ENCODE measurements around the gene KBTBD8. TPM values are rescaled to one million over a fixed set of nuclear protein-coding genes. Genes with fewer than 3 reads are reported as not detected.
A peak's percentile ranks its signal among the peaks of the same experiment; 100 is the strongest.

Gene KBTBD8
- total RNA-seq, 1 experiment from 2014 or later: 1.7 TPM

- intact Hi-C loops (cut with micrococcal nuclease): no loop called here
- H3K27ac Mint-ChIP-seq (ENCODE audit: low read depth, unreplicated experiment): no peak overlapping the region
Measured at GRCh38 chr3:67015702-67016484, 17.8 kb downstream of the KBTBD8 start.

GRCh38 chr3:67016522-67017080 lies 18.5 kb downstream of the KBTBD8 start:
- DNase-seq (ENCODE audit: unreplicated experiment): no peak
- POLR2A ChIA-PET: interaction anchor here (0.6 to 1.4 kb wide), 2 partner anchors 10 to 281 kb away, joined by 3 to 4 read pairs; no protein-coding TSS in a partner anchor
- no TSS peak for BruUV-seq (replicated peaks)
- CTCF ChIA-PET: no interaction called here
- H3K4me1 Mint-ChIP-seq (ENCODE audit: insufficient read depth, unreplicated experiment): peaks cover 13% of the 10 kb centered on the region
- H3K36me3 Mint-ChIP-seq (ENCODE audit: insufficient read depth, unreplicated experiment): peaks cover under 1% of the 10 kb centered on the region
- H3K4me3 Mint-ChIP-seq (ENCODE audit: unreplicated experiment): no peak overlapping the region
- TF ChIP-seq CTCF (IDR thresholded peaks at IDR 0.05; ENCODE audit: unreplicated experiment): no peak
- intact Hi-C loops (cut with micrococcal nuclease): no loop called here
- H3K27me3 Mint-ChIP-seq (ENCODE audit: insufficient read depth, unreplicated experiment): no peaks in the 10 kb centered on the region
- no peak overlapping the region for H3K27ac Mint-ChIP-seq (ENCODE audit: low read depth, unreplicated experiment)
- H3K9me3 Mint-ChIP-seq (ENCODE audit: unreplicated experiment): no peaks in the 10 kb centered on the region

More at GRCh38 chr3:67015702-67016484, 17.8 kb downstream of the KBTBD8 start:
- no peak overlapping the region for H3K4me3 Mint-ChIP-seq (ENCODE audit: unreplicated experiment)
- ChIA-PET CTCF (no interaction called here), POLR2A (interaction anchor here (0.6 to 0.7 kb wide), 2 partner anchors 18 to 282 kb away, joined by 3 to 4 read pairs; partner anchors contain the start of gene KBTBD8)
- peaks cover 13% of the 10 kb centered on the region for H3K4me1 Mint-ChIP-seq (ENCODE audit: insufficient read depth, unreplicated experiment)
- H3K36me3 Mint-ChIP-seq (ENCODE audit: insufficient read depth, unreplicated experiment): peaks cover 6% of the 10 kb centered on the region
- no peak for DNase-seq (ENCODE audit: unreplicated experiment)
- BruUV-seq (replicated peaks): no TSS peak
- no peaks in the 10 kb centered on the region for H3K9me3 Mint-ChIP-seq (ENCODE audit: unreplicated experiment)
- H3K27me3 Mint-ChIP-seq (ENCODE audit: insufficient read depth, unreplicated experiment): no peaks in the 10 kb centered on the region
- no peak for TF ChIP-seq CTCF (IDR thresholded peaks at IDR 0.05; ENCODE audit: unreplicated experiment)

- no TSS peak for BruUV-seq (replicated peaks)
- no peak overlapping the region for H3K27ac Mint-ChIP-seq (ENCODE audit: low read depth, unreplicated experiment)
- DNase-seq (ENCODE audit: unreplicated experiment): no peak
- POLR2A ChIA-PET: interaction anchor here (1.4 kb wide), 1 partner anchor 11 kb away, joined by 3 read pairs; no protein-coding TSS in a partner anchor
- peaks cover 13% of the 10 kb centered on the region for H3K4me1 Mint-ChIP-seq (ENCODE audit: insufficient read depth, unreplicated experiment)
- no peak overlapping the region for H3K4me3 Mint-ChIP-seq (ENCODE audit: unreplicated experiment)
- H3K36me3 Mint-ChIP-seq (ENCODE audit: insufficient read depth, unreplicated experiment): no peaks in the 10 kb centered on the region
- peaks cover 2% of the 10 kb centered on the region for H3K27me3 Mint-ChIP-seq (ENCODE audit: insufficient read depth, unreplicated experiment)
- CTCF ChIA-PET: no interaction called here
- intact Hi-C loops (cut with micrococcal nuclease): no loop called here
- no peaks in the 10 kb centered on the region for H3K9me3 Mint-ChIP-seq (ENCODE audit: unreplicated experiment)
- TF ChIP-seq CTCF (IDR thresholded peaks at IDR 0.05; ENCODE audit: unreplicated experiment): no peak
Measured at GRCh38 chr3:67017211-67017610, 19.1 kb downstream of the KBTBD8 start.

- ChIA-PET POLR2A (no interaction called here), CTCF (no interaction called here)
- peak; percentile 58 for DNase-seq (ENCODE audit: unreplicated experiment)
- no peaks in the 10 kb centered on the region for H3K36me3 Mint-ChIP-seq (ENCODE audit: insufficient read depth, unreplicated experiment)
- no TSS peak for BruUV-seq (replicated peaks)
- no peak overlapping the region for H3K4me3 Mint-ChIP-seq (ENCODE audit: unreplicated experiment)
- intact Hi-C loops (cut with micrococcal nuclease): no loop called here
- peaks cover 12% of the 10 kb centered on the region for H3K27me3 Mint-ChIP-seq (ENCODE audit: insufficient read depth, unreplicated experiment)
- no peak for TF ChIP-seq CTCF (IDR thresholded peaks at IDR 0.05; ENCODE audit: unreplicated experiment)
- H3K27ac Mint-ChIP-seq (ENCODE audit: low read depth, unreplicated experiment): no peak overlapping the region
- H3K4me1 Mint-ChIP-seq (ENCODE audit: insufficient read depth, unreplicated experiment): peaks cover 13% of the 10 kb centered on the region
- no peaks in the 10 kb centered on the region for H3K9me3 Mint-ChIP-seq (ENCODE audit: unreplicated experiment)
Measured at GRCh38 chr3:67018105-67018788, 20.1 kb downstream of the KBTBD8 start.

All from MCF 10A (cell line).